ENCODE data around the gene SHC4. TPM values are rescaled to one million over a fixed set of nuclear protein-coding genes. Genes with fewer than 3 reads are reported as not detected.

Gene SHC4
- polyA plus RNA-seq, 1 donor from 2014 or later, result 4.5 TPM

DNA sequence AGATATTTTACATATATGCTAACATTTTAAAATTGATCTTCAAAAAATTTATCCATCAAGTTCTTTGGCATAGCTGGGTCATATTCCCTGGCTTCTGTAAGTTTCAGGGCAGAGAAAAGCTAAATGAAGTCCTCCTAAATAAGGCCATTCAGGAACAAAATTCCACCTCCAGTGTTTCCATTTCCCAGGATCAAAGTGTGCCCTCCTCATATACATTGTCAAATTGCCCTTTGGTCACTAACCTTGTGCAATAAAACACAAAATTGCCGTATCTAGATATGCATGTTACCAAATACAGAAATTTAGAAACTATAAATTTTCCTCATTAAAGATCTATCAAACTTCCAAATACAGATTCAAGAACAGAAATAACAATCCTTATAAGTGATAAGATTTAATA lies 163.5 kb downstream of the SHC4 start:
- no peak overlapping the region for H3K4me3 ChIP-seq (ENCODE audit: low read length)
- TF ChIP-seq POLR2AphosphoS5 (IDR thresholded peaks at IDR 0.05) (no peak), TAF1 (IDR thresholded peaks at IDR 0.05; ENCODE audit: low read depth) (no peak), EP300 (conservative IDR thresholded peaks at IDR 0.05; ENCODE audit: poor library complexity, severe bottlenecking) (no peak), EZH2 (IDR thresholded peaks at IDR 0.05; ENCODE audit: borderline replicate concordance, insufficient read depth, low read length, poor library complexity, severe bottlenecking) (no peak), RAD21 (conservative IDR thresholded peaks at IDR 0.05) (no peak), MXI1 (conservative IDR thresholded peaks at IDR 0.05; ENCODE audit: poor library complexity, severe bottlenecking) (no peak), SMC3 (conservative IDR thresholded peaks at IDR 0.05; ENCODE audit: poor library complexity) (no peak)
- TF ChIP-seq, protein P1, sequence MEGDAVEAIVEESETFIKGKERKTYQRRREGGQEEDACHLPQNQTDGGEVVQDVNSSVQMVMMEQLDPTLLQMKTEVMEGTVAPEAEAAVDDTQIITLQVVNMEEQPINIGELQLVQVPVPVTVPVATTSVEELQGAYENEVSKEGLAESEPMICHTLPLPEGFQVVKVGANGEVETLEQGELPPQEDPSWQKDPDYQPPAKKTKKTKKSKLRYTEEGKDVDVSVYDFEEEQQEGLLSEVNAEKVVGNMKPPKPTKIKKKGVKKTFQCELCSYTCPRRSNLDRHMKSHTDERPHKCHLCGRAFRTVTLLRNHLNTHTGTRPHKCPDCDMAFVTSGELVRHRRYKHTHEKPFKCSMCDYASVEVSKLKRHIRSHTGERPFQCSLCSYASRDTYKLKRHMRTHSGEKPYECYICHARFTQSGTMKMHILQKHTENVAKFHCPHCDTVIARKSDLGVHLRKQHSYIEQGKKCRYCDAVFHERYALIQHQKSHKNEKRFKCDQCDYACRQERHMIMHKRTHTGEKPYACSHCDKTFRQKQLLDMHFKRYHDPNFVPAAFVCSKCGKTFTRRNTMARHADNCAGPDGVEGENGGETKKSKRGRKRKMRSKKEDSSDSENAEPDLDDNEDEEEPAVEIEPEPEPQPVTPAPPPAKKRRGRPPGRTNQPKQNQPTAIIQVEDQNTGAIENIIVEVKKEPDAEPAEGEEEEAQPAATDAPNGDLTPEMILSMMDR (IDR thresholded peaks at IDR 0.05; ENCODE audit: poor library complexity, severe bottlenecking), result no peak
- TF ChIP-seq, protein P2, sequence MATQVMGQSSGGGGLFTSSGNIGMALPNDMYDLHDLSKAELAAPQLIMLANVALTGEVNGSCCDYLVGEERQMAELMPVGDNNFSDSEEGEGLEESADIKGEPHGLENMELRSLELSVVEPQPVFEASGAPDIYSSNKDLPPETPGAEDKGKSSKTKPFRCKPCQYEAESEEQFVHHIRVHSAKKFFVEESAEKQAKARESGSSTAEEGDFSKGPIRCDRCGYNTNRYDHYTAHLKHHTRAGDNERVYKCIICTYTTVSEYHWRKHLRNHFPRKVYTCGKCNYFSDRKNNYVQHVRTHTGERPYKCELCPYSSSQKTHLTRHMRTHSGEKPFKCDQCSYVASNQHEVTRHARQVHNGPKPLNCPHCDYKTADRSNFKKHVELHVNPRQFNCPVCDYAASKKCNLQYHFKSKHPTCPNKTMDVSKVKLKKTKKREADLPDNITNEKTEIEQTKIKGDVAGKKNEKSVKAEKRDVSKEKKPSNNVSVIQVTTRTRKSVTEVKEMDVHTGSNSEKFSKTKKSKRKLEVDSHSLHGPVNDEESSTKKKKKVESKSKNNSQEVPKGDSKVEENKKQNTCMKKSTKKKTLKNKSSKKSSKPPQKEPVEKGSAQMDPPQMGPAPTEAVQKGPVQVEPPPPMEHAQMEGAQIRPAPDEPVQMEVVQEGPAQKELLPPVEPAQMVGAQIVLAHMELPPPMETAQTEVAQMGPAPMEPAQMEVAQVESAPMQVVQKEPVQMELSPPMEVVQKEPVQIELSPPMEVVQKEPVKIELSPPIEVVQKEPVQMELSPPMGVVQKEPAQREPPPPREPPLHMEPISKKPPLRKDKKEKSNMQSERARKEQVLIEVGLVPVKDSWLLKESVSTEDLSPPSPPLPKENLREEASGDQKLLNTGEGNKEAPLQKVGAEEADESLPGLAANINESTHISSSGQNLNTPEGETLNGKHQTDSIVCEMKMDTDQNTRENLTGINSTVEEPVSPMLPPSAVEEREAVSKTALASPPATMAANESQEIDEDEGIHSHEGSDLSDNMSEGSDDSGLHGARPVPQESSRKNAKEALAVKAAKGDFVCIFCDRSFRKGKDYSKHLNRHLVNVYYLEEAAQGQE (IDR thresholded peaks at IDR 0.05; ENCODE audit: borderline replicate concordance), result no peak
- no peaks in the 10 kb centered on the region for H3K9me3 ChIP-seq (ENCODE audit: low read length)
- H3K9me2 ChIP-seq (ENCODE audit: insufficient read depth, low read length), result no peaks in the 10 kb centered on the region
- H3K36me3 ChIP-seq (ENCODE audit: insufficient read depth, low read length), result no peaks in the 10 kb centered on the region
- H4K20me1 ChIP-seq (ENCODE audit: insufficient read depth), result no peaks in the 10 kb centered on the region
- no peaks in the 10 kb centered on the region for H3K79me2 ChIP-seq (replicated peaks; ENCODE audit: insufficient read depth, low read length)
- no peak overlapping the region for H3K9ac ChIP-seq (ENCODE audit: low read length)
- H3F3A ChIP-seq (ENCODE audit: insufficient read depth, low read length, poor library complexity, severe bottlenecking), result no peaks in the 10 kb centered on the region
- H3K4me2 ChIP-seq (ENCODE audit: low read length), result no peak overlapping the region
- no peak overlapping the region for H2AFZ ChIP-seq (ENCODE audit: low read depth, low read length)
- no peak overlapping the region for H3K27ac ChIP-seq (ENCODE audit: low read length)
- H3K27me3 ChIP-seq (ENCODE audit: insufficient read depth, low read depth, low read length), result no peaks in the 10 kb centered on the region

DNA sequence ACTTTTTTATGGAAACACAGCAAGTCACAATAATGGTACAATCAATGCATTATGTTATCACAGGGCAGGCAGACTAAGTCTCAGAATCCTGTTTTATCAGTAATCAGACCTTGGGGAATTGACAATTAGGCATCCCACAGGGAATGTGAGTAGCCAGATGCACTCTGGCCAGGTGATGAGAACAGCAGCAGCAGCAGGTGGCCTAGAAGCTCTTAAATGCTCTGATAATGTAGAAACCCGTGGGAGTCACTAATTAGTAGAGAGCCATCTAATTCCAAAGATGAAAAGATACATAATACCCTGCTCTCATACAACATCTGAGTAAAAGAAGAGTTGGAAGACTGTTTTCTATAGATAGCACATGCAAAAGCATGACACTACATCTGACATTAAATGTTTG lies 165.4 kb downstream of the SHC4 start:
- Histone ChIP-seq H4K20me1 (ENCODE audit: insufficient read depth) (no peaks in the 10 kb centered on the region), H3K9me2 (ENCODE audit: insufficient read depth, low read length) (no peaks in the 10 kb centered on the region), H3K79me2 (replicated peaks; ENCODE audit: insufficient read depth, low read length) (no peaks in the 10 kb centered on the region), H2AFZ (ENCODE audit: low read depth, low read length) (no peak overlapping the region), H3K4me2 (ENCODE audit: low read length) (no peak overlapping the region), H3K36me3 (ENCODE audit: insufficient read depth, low read length) (no peaks in the 10 kb centered on the region), H3F3A (ENCODE audit: insufficient read depth, low read length, poor library complexity, severe bottlenecking) (no peaks in the 10 kb centered on the region), H3K9me3 (ENCODE audit: low read length) (no peaks in the 10 kb centered on the region), H3K27me3 (ENCODE audit: insufficient read depth, low read depth, low read length) (no peaks in the 10 kb centered on the region), H3K27ac (ENCODE audit: low read length) (no peak overlapping the region), H3K4me3 (ENCODE audit: low read length) (no peak overlapping the region), H3K9ac (ENCODE audit: low read length) (no peak overlapping the region)
- TF ChIP-seq POLR2AphosphoS5 (IDR thresholded peaks at IDR 0.05), result peak; percentile 62
- no peak for TF ChIP-seq MXI1 (conservative IDR thresholded peaks at IDR 0.05; ENCODE audit: poor library complexity, severe bottlenecking)

DNA sequence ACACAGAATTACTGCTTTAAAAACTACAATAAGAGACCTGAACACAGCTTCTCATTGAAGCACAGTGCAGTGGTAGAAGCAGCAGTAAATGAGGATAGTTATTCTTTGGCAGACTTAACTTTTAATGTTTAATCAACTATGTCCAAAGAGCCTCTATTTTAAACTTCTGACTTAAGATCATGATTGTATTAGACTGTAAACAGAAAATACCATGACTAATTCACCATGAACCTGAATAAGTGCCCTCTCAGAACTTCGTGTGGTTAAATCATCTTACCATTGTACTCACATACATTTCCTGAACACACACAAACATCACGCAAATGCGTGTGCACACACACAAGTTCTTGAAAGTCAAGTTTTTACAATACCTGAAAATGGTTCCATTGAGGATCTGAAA lies 166.8 kb downstream of the SHC4 start:
- Histone ChIP-seq H3K9ac (ENCODE audit: low read length) (no peak overlapping the region), H3K36me3 (ENCODE audit: insufficient read depth, low read length) (no peaks in the 10 kb centered on the region)

More for the DNA sequence above, 166.8 kb downstream of the SHC4 start:
- no peak overlapping the region for H3K27ac ChIP-seq (ENCODE audit: low read length)
- no peak overlapping the region for H2AFZ ChIP-seq (ENCODE audit: low read depth, low read length)
- H3K9me3 ChIP-seq (ENCODE audit: low read length), result no peaks in the 10 kb centered on the region
- no peaks in the 10 kb centered on the region for H3K27me3 ChIP-seq (ENCODE audit: insufficient read depth, low read depth, low read length)
- H4K20me1 ChIP-seq (ENCODE audit: insufficient read depth), result no peaks in the 10 kb centered on the region
- no peak overlapping the region for H3K4me3 ChIP-seq (ENCODE audit: low read length)
- H3K79me2 ChIP-seq (replicated peaks; ENCODE audit: insufficient read depth, low read length), result no peaks in the 10 kb centered on the region
- no peaks in the 10 kb centered on the region for H3K9me2 ChIP-seq (ENCODE audit: insufficient read depth, low read length)
- TF ChIP-seq, protein P2 (IDR thresholded peaks at IDR 0.05; ENCODE audit: borderline replicate concordance), result no peak
- TF ChIP-seq EP300 (conservative IDR thresholded peaks at IDR 0.05; ENCODE audit: poor library complexity, severe bottlenecking), result no peak
- H3K4me2 ChIP-seq (ENCODE audit: low read length), result no peak overlapping the region
- H3F3A ChIP-seq (ENCODE audit: insufficient read depth, low read length, poor library complexity, severe bottlenecking), result no peaks in the 10 kb centered on the region
